ENCODE results near the gene KCMF1. TPM values are rescaled to one million over a fixed set of nuclear protein-coding genes. Genes with fewer than 3 reads are reported as not detected.
A peak's percentile ranks its signal among the peaks of the same experiment; 100 is the strongest.

KCMF1 gene
- total RNA-seq, 3 donors from 2014 or later (not counting 1 experiment from before 2014, with no cell fraction given): 70.8 to 81.4 (median 77.1) TPM

DNA sequence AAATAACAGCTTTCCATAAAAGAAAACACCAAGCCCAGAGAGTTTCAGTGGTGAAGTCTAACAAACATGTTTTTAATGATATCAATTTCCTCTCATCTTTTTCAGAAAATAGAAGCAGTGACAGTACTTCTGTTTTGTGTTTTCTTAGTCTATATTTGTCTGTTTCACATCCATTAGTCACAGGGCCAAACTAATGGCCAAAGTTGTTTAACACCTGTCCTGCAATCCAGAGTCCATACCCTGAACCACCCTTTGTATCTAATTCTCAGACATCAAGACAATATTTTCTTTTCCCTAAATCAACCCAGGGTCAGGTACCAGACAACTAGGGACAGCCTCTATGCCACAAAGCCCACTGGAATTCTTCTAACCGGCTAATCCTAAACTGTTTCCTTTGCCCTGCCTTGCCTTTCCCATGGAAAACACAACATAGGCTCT lies 39.6 kb upstream of the KCMF1 start:
- no peak overlapping the region for H3K4me3 Mint-ChIP-seq
- H3K4me1 Mint-ChIP-seq: peaks cover 9 to 11% of the 10 kb centered on the region in 2 donors
- WGBS (ENCODE audit: insufficient coverage): 95% methylated on average over 1 of the region's 1 CpG
- no peaks in the 10 kb centered on the region for H3K27me3 ChIP-seq (ENCODE audit: control insufficient read depth, insufficient read depth, low read length)
- no peak overlapping the region for H3K4me3 ChIP-seq (ENCODE audit: low read length)
- intact Hi-C loops (cut with micrococcal nuclease): no loop called here
- DNase-seq (no peak), ATAC-seq (no peak)
- no peaks in the 10 kb centered on the region for H3K36me3 Mint-ChIP-seq
- H3K27me3 Mint-ChIP-seq (ENCODE audit: low read depth in 2 of 2): no peaks in the 10 kb centered on the region
- H3K36me3 ChIP-seq (ENCODE audit: control insufficient read depth, insufficient read depth, low read length): no peaks in the 10 kb centered on the region
- no peak overlapping the region for H3K27ac ChIP-seq (ENCODE audit: low read length)
- H3K9me3 Mint-ChIP-seq: no peaks in the 10 kb centered on the region
- peaks cover 8% of the 10 kb centered on the region for H3K4me1 ChIP-seq (ENCODE audit: control insufficient read depth, insufficient read depth, low read length)
- no peaks in the 10 kb centered on the region for H3K9me3 ChIP-seq (ENCODE audit: control insufficient read depth, insufficient read depth, low read length)
- H3K27ac Mint-ChIP-seq: no peak overlapping the region
- TF ChIP-seq, protein P1, sequence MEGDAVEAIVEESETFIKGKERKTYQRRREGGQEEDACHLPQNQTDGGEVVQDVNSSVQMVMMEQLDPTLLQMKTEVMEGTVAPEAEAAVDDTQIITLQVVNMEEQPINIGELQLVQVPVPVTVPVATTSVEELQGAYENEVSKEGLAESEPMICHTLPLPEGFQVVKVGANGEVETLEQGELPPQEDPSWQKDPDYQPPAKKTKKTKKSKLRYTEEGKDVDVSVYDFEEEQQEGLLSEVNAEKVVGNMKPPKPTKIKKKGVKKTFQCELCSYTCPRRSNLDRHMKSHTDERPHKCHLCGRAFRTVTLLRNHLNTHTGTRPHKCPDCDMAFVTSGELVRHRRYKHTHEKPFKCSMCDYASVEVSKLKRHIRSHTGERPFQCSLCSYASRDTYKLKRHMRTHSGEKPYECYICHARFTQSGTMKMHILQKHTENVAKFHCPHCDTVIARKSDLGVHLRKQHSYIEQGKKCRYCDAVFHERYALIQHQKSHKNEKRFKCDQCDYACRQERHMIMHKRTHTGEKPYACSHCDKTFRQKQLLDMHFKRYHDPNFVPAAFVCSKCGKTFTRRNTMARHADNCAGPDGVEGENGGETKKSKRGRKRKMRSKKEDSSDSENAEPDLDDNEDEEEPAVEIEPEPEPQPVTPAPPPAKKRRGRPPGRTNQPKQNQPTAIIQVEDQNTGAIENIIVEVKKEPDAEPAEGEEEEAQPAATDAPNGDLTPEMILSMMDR (IDR thresholded peaks at IDR 0.05): no peak

DNA sequence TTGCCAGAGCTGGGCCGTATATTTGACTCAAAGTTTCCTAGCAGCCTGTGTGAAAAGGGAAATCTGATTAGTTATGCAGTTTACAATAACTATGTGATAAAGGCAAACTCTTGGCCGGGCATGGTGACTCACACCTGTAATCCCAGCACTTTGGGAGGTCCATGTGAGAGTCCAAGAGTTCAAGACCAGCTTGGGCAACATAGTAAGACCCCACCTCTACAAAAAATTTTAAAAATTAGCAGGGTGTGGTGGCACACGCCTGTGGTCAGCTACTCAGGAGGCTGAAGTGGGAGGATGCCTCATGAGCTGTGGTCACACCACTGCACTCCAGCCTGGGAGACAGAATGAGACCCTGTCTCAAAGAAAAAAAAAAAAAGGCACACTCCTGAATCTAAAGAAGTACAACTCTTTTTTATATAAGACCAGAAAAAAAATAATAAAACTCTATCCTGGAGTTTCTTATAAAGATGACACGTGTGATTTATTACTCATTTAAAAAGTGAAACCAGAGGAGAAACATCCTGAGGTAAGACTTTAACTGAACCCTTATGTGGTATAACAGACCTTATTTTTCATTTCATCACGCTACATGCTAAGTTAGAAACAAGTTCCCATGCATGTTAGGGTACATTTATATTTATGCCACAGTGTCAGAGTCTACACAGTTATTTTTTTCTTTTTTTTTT lies 32.6 kb upstream of the KCMF1 start:
- intact Hi-C loops (cut with micrococcal nuclease): loop anchor here (2.0 kb wide), 1 partner anchor 66 kb away; no protein-coding TSS in a partner anchor
- Mint-ChIP-seq H3K4me3 (peak overlapping the region; percentile 81), H3K9me3 (no peaks in the 10 kb centered on the region), H3K36me3 (no peaks in the 10 kb centered on the region), H3K4me1 (peaks cover 17 to 18% of the 10 kb centered on the region in 2 donors), H3K27me3 (ENCODE audit: low read depth in 2 of 2) (no peaks in the 10 kb centered on the region), H3K27ac (peak overlapping the region; percentile 93 to 98)
- H3K36me3 ChIP-seq (ENCODE audit: control insufficient read depth, insufficient read depth, low read length): no peaks in the 10 kb centered on the region
- peaks cover 38% of the 10 kb centered on the region for H3K4me1 ChIP-seq (ENCODE audit: control insufficient read depth, insufficient read depth, low read length)
- no peak overlapping the region for H3K4me3 ChIP-seq (ENCODE audit: low read length)
- H3K27ac ChIP-seq (ENCODE audit: low read length): peak overlapping the region; percentile 89
- peak; percentile 69 to 82 (median 75) for ATAC-seq
- TF ChIP-seq, protein P1 (IDR thresholded peaks at IDR 0.05): no peak
- DNase-seq: peak; percentile 24 to 71
- no peaks in the 10 kb centered on the region for H3K27me3 ChIP-seq (ENCODE audit: control insufficient read depth, insufficient read depth, low read length)
- no peaks in the 10 kb centered on the region for H3K9me3 ChIP-seq (ENCODE audit: control insufficient read depth, insufficient read depth, low read length)
- 35% methylated on average over 4 of the region's 5 CpGs for WGBS (ENCODE audit: insufficient coverage)

- Histone ChIP-seq H3K4me1 (ENCODE audit: control insufficient read depth, insufficient read depth, low read length) (peaks cover 38% of the 10 kb centered on the region), H3K9me3 (ENCODE audit: control insufficient read depth, insufficient read depth, low read length) (no peaks in the 10 kb centered on the region), H3K4me3 (ENCODE audit: low read length) (peak overlapping the region; percentile 6), H3K27me3 (ENCODE audit: control insufficient read depth, insufficient read depth, low read length) (no peaks in the 10 kb centered on the region), H3K27ac (ENCODE audit: low read length) (peak overlapping the region; percentile 89), H3K36me3 (ENCODE audit: control insufficient read depth, insufficient read depth, low read length) (no peaks in the 10 kb centered on the region)
- TF ChIP-seq, protein P1 (IDR thresholded peaks at IDR 0.05): no peak
- peak overlapping the region; percentile 93 to 98 for H3K27ac Mint-ChIP-seq
- intact Hi-C loops (cut with micrococcal nuclease): loop anchor here (2.0 kb wide), 1 partner anchor 65 kb away; no protein-coding TSS in a partner anchor
- 13% methylated on average over 9 of the region's 9 CpGs for WGBS (ENCODE audit: insufficient coverage)
- peak overlapping the region; percentile 81 for H3K4me3 Mint-ChIP-seq
- no peaks in the 10 kb centered on the region for H3K27me3 Mint-ChIP-seq (ENCODE audit: low read depth in 2 of 2)
- H3K4me1 Mint-ChIP-seq: peaks cover 17 to 18% of the 10 kb centered on the region in 2 donors
- peak; percentile 81 to 95 (median 88) for ATAC-seq
- peak; percentile 63 to 91 for DNase-seq
- H3K36me3 Mint-ChIP-seq: no peaks in the 10 kb centered on the region
- no peaks in the 10 kb centered on the region for H3K9me3 Mint-ChIP-seq
These were observed 31.4 kb upstream of the KCMF1 start for GRCh38 chr2:84939426-84940087.
